CD8-positive, alpha-beta memory T cell (primary cell): ENCODE results near the gene ZNF652. TPM values are rescaled to one million over a fixed set of nuclear protein-coding genes. Genes with fewer than 3 reads are reported as not detected.
"Not testable (repeated sequence)": the region's sequence is repeated elsewhere in the genome, so short reads cannot be mapped to it uniquely, and the experiment has no call there.

Source experiments
- CTCF ChIA-PET: fragments of 350-600 bp; sonication (Branson Sonifier 250); formaldehyde crosslinking; loops from one replicate; lab custom pipeline; 2021; ENCODE audit warnings: antibody characterized with exemption; lab: Charles Lee
- POLR2A ChIA-PET: fragments of 350-600 bp; sonication (Branson Sonifier 250); formaldehyde crosslinking; loops from one replicate; lab custom pipeline; 2021; ENCODE audit warnings: antibody characterized with exemption; lab: Charles Lee
- DNase-seq, 5 donors: peaks; one replicate each; pipeline versions ENCODE4 v3.0.0 to v3.0.0-alpha.2; 2020 to 2022; ENCODE audit warnings: mixed read lengths in 1 of 5
- H3K27ac ChIP-seq: one replicate; pipeline ENCODE4 v1.7.0; 2013; ENCODE audit warnings: low read depth, mild to moderate bottlenecking, low read length, moderate library complexity
- H3K27me3 ChIP-seq: 2 replicates; pipeline ENCODE4 v1.7.0; 2013; ENCODE audit warnings: low read length, mild to moderate bottlenecking; ENCODE audit not compliant: insufficient read depth, poor library complexity, severe bottlenecking
- H3K36me3 ChIP-seq: 2 replicates; pipeline ENCODE4 v1.7.0; 2013; ENCODE audit warnings: mild to moderate bottlenecking, low read length, moderate library complexity; ENCODE audit not compliant: insufficient read depth
- H3K4me1 ChIP-seq: 2 replicates; pipeline ENCODE4 v1.7.0; 2013; ENCODE audit warnings: mild to moderate bottlenecking, low read length, moderate library complexity; ENCODE audit not compliant: insufficient read depth
- H3K4me3 ChIP-seq: 2 replicates; pipeline ENCODE4 v1.7.0; 2013; ENCODE audit warnings: mild to moderate bottlenecking, low read length
- H3K9me3 ChIP-seq: 2 replicates; pipeline ENCODE4 v1.7.0; 2013; ENCODE audit warnings: mild to moderate bottlenecking, low read length
- H3K27ac Mint-ChIP-seq, 8 donors: one replicate each; pipeline ENCODE4 v1.8.0; 2020 to 2021; ENCODE audit warnings: mixed read lengths in 8 of 8, mild to moderate bottlenecking in 6 of 8, inconsistent platforms in 3 of 8, moderate library complexity in 3 of 8
- H3K27me3 Mint-ChIP-seq, 2 donors: one replicate each; pipeline ENCODE4 v1.8.0; 2020 to 2021; ENCODE audit warnings: mixed read lengths in 2 of 2, mild to moderate bottlenecking in 1 of 2, moderate library complexity in 1 of 2
- H3K36me3 Mint-ChIP-seq, 3 donors: one replicate each; pipeline ENCODE4 v1.8.0; 2020 to 2021; ENCODE audit warnings: mixed read lengths in 3 of 3, inconsistent platforms in 1 of 3, mild to moderate bottlenecking in 1 of 3
- H3K4me1 Mint-ChIP-seq, 3 donors: one replicate each; pipeline ENCODE4 v1.8.0; 2020 to 2021; ENCODE audit warnings: mixed read lengths in 3 of 3, inconsistent platforms in 1 of 3, mild to moderate bottlenecking in 1 of 3
- H3K4me3 Mint-ChIP-seq, 7 donors: one replicate each; pipeline ENCODE4 v1.8.0; 2020 to 2021; ENCODE audit warnings: mixed read lengths in 7 of 7, mild to moderate bottlenecking in 6 of 7, moderate library complexity in 4 of 7, inconsistent platforms in 2 of 7
- H3K9me3 Mint-ChIP-seq, 5 donors: one replicate each; pipeline ENCODE4 v1.8.0; 2020 to 2022; ENCODE audit warnings: mixed read lengths in 5 of 5, mild to moderate bottlenecking in 3 of 5, moderate library complexity in 2 of 5, inconsistent platforms in 1 of 5
- polyA plus RNA-seq: library from polyadenylated mRNA; unstranded; fragments of 300-500 nt; fragmentation: Illumina TruSeq; gene quantifications from one replicate; pipeline ENCODE4 v1.2.3, GENCODE V29; 2021
- total RNA-seq, 2 experiments: library from RNA; stranded (reverse); gene quantifications; one replicate each; pipeline ENCODE4 v1.2.3, GENCODE V29; 2021

Gene ZNF652
- total and polyA plus RNA-seq, 3 experiments from 2014 or later, result 11.5 to 27.7 (median 11.9) TPM

DNA sequence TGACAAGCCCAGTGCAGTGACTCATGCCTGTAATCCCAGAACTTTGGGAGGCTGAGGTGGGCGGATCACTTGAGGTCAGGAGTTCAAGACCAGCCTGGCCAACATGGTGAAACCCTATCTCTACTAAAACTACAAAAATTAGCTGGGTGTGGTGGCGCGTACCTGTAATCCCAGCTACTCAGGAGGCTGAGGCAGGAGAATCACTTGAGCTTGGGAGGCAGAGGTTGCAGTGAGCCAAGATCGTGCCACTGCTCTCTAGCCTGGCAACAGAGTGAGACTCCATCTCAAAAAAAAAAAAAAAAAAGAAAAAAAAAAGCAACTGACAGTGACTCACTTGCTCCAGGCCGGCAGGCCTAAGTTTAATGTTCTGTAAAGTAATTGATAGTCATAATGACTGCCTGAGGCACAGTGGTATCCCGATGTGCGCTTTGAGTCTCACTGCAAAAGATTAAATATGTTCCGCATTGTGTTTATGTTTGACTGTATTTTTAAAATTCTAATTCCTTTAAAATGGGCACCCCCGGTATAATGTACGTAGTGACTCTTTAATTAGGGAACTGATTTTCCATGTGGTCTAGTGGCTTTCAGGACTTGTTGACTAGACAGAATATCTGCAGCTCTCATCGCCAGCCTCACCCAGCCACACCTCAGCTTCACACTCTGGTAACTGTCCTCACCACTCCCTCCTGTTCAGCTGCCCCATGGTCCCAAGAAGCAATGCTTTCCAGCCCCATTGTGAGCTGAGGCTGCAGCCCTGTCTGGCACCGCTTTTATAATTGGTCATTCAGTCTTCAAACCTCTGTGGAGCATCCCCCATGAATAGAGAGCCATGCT lies 27.7 kb upstream of the ZNF652 start:
- H3K27me3 Mint-ChIP-seq, H3K9me3 ChIP-seq, H3K27me3 ChIP-seq, H3K9me3 Mint-ChIP-seq, H3K27ac ChIP-seq, H3K36me3 Mint-ChIP-seq, H3K36me3 ChIP-seq: not testable (repeated sequence)
- DNase-seq, result peak in 1 of 5 donors; percentile 9
- peak overlapping the region; percentile 28 for H3K4me3 ChIP-seq
- peaks cover 49% of the 10 kb centered on the region for H3K4me1 ChIP-seq
- Mint-ChIP-seq H3K4me1 (peaks cover 58 to 69% (median 68%) of the 10 kb centered on the region in 3 donors), H3K4me3 (peak overlapping the region; percentile 39 to 91 (median 82)), H3K27ac (peak overlapping the region; percentile 81 to 99 (median 96))
- CTCF ChIA-PET, result interaction anchor here (0.9 to 4.6 kb wide), 4 partner anchors 18 to 162 kb away, joined by 3 to 26 read pairs (median 12); no protein-coding TSS in a partner anchor
- POLR2A ChIA-PET, result interaction anchor here (0.6 to 0.7 kb wide), 2 partner anchors 31 to 645 kb away, joined by 4 read pairs; no protein-coding TSS in a partner anchor

DNA sequence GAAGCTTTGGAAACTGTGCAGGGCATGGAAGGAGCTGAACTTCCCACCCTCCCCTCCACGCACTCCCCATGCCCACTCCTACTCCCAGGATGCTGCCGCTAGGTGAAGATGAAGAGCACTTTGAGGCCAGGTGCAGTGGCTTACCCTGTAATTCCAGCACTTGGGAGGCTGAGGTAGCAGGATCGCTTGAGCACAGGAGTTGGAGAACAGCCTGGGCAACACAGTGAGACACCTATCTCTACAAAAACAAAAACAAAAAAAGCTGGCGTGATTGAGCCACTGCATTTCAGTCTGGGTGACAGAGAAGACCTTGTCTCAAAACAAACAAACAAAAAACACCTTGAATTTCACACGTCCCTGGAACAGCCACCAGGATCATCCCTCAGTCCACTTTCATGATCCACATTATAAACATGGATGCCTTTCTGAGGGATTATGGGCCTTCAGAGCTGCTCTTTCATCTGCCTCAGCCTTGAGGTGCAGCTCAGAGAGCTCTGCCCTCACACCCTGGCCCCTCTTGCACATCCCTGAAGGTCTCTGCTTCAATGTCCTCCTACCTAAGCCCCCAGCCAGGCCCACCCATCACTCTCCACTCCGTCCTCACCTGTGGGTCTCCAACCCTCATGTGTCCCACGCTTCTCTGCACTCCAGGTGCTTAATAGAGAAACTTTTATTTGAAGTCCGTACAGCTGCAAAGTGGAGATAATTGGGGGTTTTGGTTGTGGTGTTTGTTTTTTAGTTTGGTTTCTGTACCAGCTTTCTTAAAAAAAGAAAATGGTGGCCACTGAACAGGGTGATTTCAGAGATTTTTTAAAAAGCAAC lies 26.9 kb upstream of the ZNF652 start:
- no peaks in the 10 kb centered on the region for H3K36me3 Mint-ChIP-seq
- POLR2A ChIA-PET, result interaction anchor here (0.5 to 2.1 kb wide), 4 partner anchors 9 to 646 kb away, joined by 3 to 10 read pairs (median 4); no protein-coding TSS in a partner anchor
- H3K4me3 Mint-ChIP-seq, result peak overlapping the region; percentile 1 to 91 (median 82)

DNA sequence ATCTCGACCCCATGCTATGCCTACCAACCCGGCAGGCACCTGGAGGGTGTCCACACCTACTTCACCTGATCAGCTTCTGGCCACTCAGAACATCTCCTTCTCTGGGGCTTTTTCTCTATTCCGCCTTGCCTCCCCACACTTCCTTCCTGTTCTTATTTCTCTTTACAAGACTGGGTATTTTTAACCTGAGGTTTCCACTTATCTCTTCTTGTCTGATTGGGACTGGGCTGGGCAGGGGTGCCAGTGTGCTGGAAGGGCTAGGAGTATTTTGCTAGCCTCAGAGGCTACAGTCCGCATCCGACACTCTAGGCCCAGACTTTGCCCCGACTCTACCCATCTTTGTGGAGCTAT lies 26.2 kb upstream of the ZNF652 start:
- no peaks in the 10 kb centered on the region for H3K36me3 ChIP-seq
- POLR2A ChIA-PET, result interaction anchor here (0.5 to 2.1 kb wide), 3 partner anchors 10 to 46 kb away, joined by 3 to 10 read pairs (median 5); no protein-coding TSS in a partner anchor
- H3K27me3 Mint-ChIP-seq, result no peaks in the 10 kb centered on the region
- H3K9me3 Mint-ChIP-seq, result no peaks in the 10 kb centered on the region
- H3K27me3 ChIP-seq, result no peaks in the 10 kb centered on the region
- CTCF ChIA-PET, result interaction anchor here (1.1 to 4.6 kb wide), 7 partner anchors 19 to 209 kb away, joined by 3 to 26 read pairs (median 4); no protein-coding TSS in a partner anchor
- H3K4me1 Mint-ChIP-seq, result peaks cover 48 to 60% (median 57%) of the 10 kb centered on the region in 3 donors
- H3K27ac ChIP-seq, result peak overlapping the region; percentile 58
- peak; percentile 9 to 62 (median 43) for DNase-seq
- H3K4me3 ChIP-seq, result peak overlapping the region; percentile 47
- no peaks in the 10 kb centered on the region for H3K36me3 Mint-ChIP-seq
- H3K27ac Mint-ChIP-seq, result peak overlapping the region; percentile 81 to 99 (median 95)
- peaks cover 47% of the 10 kb centered on the region for H3K4me1 ChIP-seq
- no peaks in the 10 kb centered on the region for H3K9me3 ChIP-seq
- peak overlapping the region; percentile 1 to 91 (median 82) for H3K4me3 Mint-ChIP-seq

More for the DNA sequence above, 26.9 kb upstream of the ZNF652 start:
- Mint-ChIP-seq H3K9me3 (no peaks in the 10 kb centered on the region), H3K27ac (peak overlapping the region; percentile 81 to 99 (median 95)), H3K27me3 (no peaks in the 10 kb centered on the region), H3K4me1 (peaks cover 54 to 64% (median 63%) of the 10 kb centered on the region in 3 donors)
- H3K36me3 ChIP-seq, result no peaks in the 10 kb centered on the region
- peak overlapping the region; percentile 47 for H3K4me3 ChIP-seq
- CTCF ChIA-PET, result interaction anchor here (0.9 to 4.6 kb wide), 9 partner anchors 19 to 209 kb away, joined by 3 to 26 read pairs (median 4); no protein-coding TSS in a partner anchor
- no peaks in the 10 kb centered on the region for H3K27me3 ChIP-seq
- peaks cover 47% of the 10 kb centered on the region for H3K4me1 ChIP-seq
- H3K27ac ChIP-seq, result peak overlapping the region; percentile 58
- no peak for DNase-seq
- no peaks in the 10 kb centered on the region for H3K9me3 ChIP-seq

DNA sequence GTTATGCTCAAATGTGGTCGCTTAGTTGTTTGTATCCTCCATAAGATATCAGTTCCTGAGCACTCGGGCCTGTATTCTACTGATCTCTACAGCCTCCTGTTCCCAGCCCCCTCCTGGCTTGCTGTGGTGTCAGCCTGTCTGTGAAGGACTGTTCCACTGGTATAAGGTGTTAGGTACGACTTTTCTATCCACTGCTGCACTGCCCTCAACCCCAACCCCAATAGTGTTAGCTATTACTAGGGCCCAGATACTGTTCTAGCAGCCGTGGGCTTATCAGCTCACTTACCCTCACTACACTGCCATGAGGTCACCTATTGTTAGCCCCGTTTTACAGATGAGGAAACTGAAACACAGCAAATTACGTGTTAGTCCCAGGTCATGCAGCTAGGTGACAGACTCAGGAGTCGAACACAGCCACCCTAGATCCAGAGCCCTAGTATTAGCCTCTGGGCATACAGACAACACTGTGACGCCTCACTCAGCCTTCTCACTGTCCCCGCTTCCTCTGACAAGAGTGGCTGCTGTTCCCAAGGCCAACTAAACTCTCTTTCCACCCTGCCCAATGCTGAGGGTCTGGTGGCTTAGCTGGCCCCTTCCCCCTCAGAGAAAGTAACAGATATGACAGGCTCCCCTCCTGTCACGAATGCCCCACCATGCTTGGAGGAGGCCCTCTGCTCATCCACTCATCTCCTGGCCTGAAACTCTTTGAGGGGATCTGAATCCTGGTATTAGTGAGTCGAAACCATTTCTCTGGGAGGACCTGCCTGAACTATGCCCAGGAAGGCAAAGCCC lies 25.6 kb upstream of the ZNF652 start:
- peak overlapping the region; percentile 1 to 91 (median 82) for H3K4me3 Mint-ChIP-seq
- H3K4me3 ChIP-seq, result peak overlapping the region; percentile 47
- H3K36me3 Mint-ChIP-seq, result no peaks in the 10 kb centered on the region
- no peaks in the 10 kb centered on the region for H3K27me3 ChIP-seq
- H3K9me3 Mint-ChIP-seq, result no peaks in the 10 kb centered on the region
- H3K27me3 Mint-ChIP-seq, result no peaks in the 10 kb centered on the region
- peak overlapping the region; percentile 81 to 99 (median 95) for H3K27ac Mint-ChIP-seq
- ChIA-PET POLR2A (interaction anchor here (0.5 to 2.1 kb wide), 3 partner anchors 25 to 46 kb away, joined by 3 to 10 read pairs (median 5); no protein-coding TSS in a partner anchor), CTCF (interaction anchor here (1.1 to 4.6 kb wide), 8 partner anchors 11 to 208 kb away, joined by 3 to 26 read pairs (median 4); no protein-coding TSS in a partner anchor)
- peak in 4 of 5 donors; percentile 14 to 54 (median 23) for DNase-seq
- peak overlapping the region; percentile 58 for H3K27ac ChIP-seq
- no peaks in the 10 kb centered on the region for H3K9me3 ChIP-seq
- H3K4me1 ChIP-seq, result peaks cover 47% of the 10 kb centered on the region
- no peaks in the 10 kb centered on the region for H3K36me3 ChIP-seq
- peaks cover 48 to 59% (median 57%) of the 10 kb centered on the region in 3 donors for H3K4me1 Mint-ChIP-seq

DNA sequence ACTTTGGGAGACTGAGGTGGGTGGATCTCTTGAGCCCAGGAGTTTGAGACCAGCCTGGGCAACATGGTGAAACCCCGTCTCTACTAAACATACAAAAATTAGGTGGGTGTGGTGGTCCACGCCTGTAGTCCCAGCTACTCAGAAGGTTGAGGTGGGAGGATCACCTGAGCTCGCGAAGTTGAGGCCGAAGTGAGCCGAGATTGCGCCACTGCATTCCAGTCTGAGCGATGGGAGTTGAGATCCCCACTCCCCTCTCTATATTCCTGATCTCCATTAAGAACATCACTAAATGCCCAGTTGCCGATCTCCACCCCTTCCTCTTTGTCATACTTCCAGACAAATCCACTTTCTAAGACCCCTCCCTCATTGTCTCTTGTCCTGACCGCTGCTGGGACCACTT lies 24.3 kb upstream of the ZNF652 start:
- Mint-ChIP-seq H3K4me1 (peaks cover 46 to 55% (median 53%) of the 10 kb centered on the region in 3 donors), H3K4me3 (no peak overlapping the region), H3K9me3 (no peaks in the 10 kb centered on the region), H3K27ac (peak overlapping the region in 3 of 8 donors; percentile 13 to 60 (median 40)), H3K36me3 (no peaks in the 10 kb centered on the region), H3K27me3 (peaks cover 0 to 2% of the 10 kb centered on the region in 2 donors)
- H3K9me3 ChIP-seq, result no peaks in the 10 kb centered on the region
- POLR2A ChIA-PET, result interaction anchor here (0.5 kb wide), 2 partner anchors 12 to 42 kb away, joined by 3 to 4 read pairs; no protein-coding TSS in a partner anchor
- CTCF ChIA-PET, result interaction anchor here (1.3 to 4.6 kb wide), 3 partner anchors 17 to 170 kb away, joined by 3 to 26 read pairs (median 4); no protein-coding TSS in a partner anchor
- no peak for DNase-seq
- no peaks in the 10 kb centered on the region for H3K27me3 ChIP-seq
- H3K27ac ChIP-seq, result no peak overlapping the region
- H3K4me3 ChIP-seq, result no peak overlapping the region
- peaks cover 43% of the 10 kb centered on the region for H3K4me1 ChIP-seq
- H3K36me3 ChIP-seq, result no peaks in the 10 kb centered on the region

DNA sequence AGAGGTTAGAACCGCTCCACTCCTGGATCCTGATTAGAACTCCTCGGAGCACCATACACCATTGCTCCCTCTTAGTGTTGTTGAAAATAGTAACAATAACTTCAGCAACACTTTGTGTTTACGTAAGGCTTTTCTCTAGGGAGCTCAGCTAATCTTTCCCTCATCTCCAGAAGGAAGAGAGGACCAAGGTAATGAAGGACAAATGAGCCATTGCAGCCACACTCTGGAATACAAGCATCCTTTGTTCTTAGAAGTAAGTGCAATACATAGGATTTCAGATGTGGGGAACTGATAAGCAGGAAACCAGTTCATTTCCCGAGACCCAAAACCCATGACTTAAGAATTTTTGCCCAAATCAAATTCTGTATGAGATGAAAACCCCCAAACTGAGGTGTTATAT lies 22.9 kb upstream of the ZNF652 start:
- ChIA-PET POLR2A (no interaction called here), CTCF (interaction anchor here (1.7 kb wide), 1 partner anchor 16 kb away, joined by 5 read pairs; no protein-coding TSS in a partner anchor)
- Mint-ChIP-seq H3K27me3 (peaks cover 0 to 3% of the 10 kb centered on the region in 2 donors), H3K27ac (no peak overlapping the region), H3K4me3 (no peak overlapping the region), H3K4me1 (peaks cover 32 to 40% (median 38%) of the 10 kb centered on the region in 3 donors), H3K9me3 (no peaks in the 10 kb centered on the region), H3K36me3 (peaks cover 0 to 3% (median 2%) of the 10 kb centered on the region in 3 donors)
- H3K4me3 ChIP-seq, result no peak overlapping the region
- no peak for DNase-seq
- H3K4me1 ChIP-seq, result peaks cover 29% of the 10 kb centered on the region
- H3K36me3 ChIP-seq, result no peaks in the 10 kb centered on the region
- no peak overlapping the region for H3K27ac ChIP-seq
- no peaks in the 10 kb centered on the region for H3K27me3 ChIP-seq
- H3K9me3 ChIP-seq, result no peaks in the 10 kb centered on the region

DNA sequence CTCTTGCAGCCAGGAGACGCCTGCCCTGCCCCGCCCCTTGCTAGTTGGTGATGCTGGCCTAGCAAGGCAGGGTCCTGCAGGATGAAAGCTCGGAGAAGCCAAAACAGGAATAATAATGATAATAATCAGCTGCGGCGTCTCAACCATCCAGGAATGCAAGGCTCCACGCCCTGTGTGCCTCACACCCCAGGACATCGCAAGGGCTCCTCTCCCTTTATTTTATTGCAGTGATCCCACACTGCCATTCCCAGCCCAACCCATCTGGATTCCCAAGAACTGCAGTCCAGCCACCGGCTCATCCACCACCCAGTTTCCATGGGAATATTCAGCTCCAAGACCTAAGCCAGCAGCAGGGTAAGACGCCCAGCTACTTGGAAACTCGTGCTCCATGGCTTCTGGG lies 21.0 kb upstream of the ZNF652 start:
- CTCF ChIA-PET, result no interaction called here
- Histone ChIP-seq H3K9me3 (no peaks in the 10 kb centered on the region), H3K36me3 (no peaks in the 10 kb centered on the region), H3K4me1 (peaks cover 10% of the 10 kb centered on the region), H3K27me3 (no peaks in the 10 kb centered on the region), H3K27ac (no peak overlapping the region), H3K4me3 (no peak overlapping the region)
- peaks cover 17 to 23% (median 20%) of the 10 kb centered on the region in 3 donors for H3K4me1 Mint-ChIP-seq
- H3K4me3 Mint-ChIP-seq, result peak overlapping the region in 1 of 7 donors; percentile 42
- peaks cover 4 to 13% (median 7%) of the 10 kb centered on the region in 3 donors for H3K36me3 Mint-ChIP-seq
- H3K9me3 Mint-ChIP-seq, result no peaks in the 10 kb centered on the region
- H3K27me3 Mint-ChIP-seq, result peaks cover 0 to 3% of the 10 kb centered on the region in 2 donors
- POLR2A ChIA-PET, result no interaction called here
- H3K27ac Mint-ChIP-seq, result no peak overlapping the region
- no peak for DNase-seq
